ENCODE measurements around the gene PIM2.
A peak's percentile ranks its signal among the peaks of the same experiment; 100 is the strongest.
"Not testable (repeated sequence)": the region's sequence is repeated elsewhere in the genome, so short reads cannot be mapped to it uniquely, and the experiment has no call there.

PIM2 gene

GRCh38 chrX:48905090-48905790, 13.6 kb downstream of the PIM2 start:
- no peak for DNase-seq (ENCODE audit: low read depth)

DNA sequence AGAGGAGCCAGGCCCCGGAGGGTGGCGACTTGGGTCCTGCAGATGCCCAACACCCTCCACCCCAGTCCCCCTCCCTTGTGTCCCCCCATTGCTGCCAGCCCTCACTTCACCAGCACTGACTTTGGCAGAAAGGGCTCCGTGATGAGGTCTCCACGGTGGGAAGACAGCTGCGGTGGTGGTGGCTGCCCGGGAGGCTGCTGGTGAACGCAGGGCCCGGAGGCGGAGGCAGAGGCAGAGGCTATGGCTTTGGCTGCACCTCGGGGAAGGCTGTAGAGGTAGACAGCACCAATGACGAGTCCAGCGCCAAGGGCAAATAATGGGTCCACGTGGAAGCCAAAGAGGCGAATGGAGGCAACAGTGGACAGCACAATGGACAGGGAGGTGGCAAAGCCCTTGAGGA, 14.2 kb downstream of the PIM2 start:
- DNase-seq (ENCODE audit: low read depth): no peak

- DNase-seq (ENCODE audit: low read depth): no peak
These were observed 14.6 kb downstream of the PIM2 start for GRCh38 chrX:48904180-48904579.

- DNase-seq (ENCODE audit: low read depth): no peak
These were observed 15.5 kb downstream of the PIM2 start for GRCh38 chrX:48903290-48903689.

- no peak for DNase-seq (ENCODE audit: low read depth)
These were observed 16.0 kb downstream of the PIM2 start for GRCh38 chrX:48902776-48903175.

DNA sequence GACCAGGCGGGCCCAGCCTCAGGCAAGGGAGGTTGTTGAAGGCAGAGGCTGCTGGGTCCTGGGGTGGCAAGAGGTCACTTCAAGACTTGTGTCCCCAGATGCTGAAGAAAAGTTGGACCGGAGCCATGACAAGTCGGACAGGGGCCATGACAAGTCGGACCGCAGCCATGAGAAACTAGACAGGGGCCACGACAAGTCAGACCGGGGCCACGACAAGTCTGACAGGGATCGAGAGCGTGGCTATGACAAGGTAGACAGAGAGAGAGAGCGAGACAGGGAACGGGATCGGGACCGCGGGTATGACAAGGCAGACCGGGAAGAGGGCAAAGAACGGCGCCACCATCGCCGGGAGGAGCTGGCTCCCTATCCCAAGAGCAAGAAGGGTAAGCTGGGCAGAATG, 16.7 kb downstream of the PIM2 start:
- DNase-seq (ENCODE audit: low read depth): no peak

DNA sequence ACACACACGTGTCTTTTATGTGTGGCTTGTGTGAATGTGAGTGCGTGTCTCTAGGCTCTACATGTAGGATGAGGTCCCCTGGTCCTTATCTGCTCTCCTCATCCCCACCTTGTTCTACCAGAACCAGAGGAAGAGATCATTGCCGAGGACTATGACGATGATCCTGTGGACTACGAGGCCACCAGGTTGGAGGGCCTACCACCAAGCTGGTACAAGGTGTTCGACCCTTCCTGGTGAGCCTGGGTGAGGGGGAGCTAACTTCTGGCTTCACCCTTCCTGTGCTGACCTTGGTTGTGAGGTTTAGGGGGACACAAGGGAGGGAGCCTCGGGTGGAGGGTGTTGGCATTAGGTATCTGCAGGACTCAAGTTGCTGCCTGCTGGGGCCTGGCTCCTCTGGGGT, 17.8 kb downstream of the PIM2 start:
- no peak for DNase-seq (ENCODE audit: low read depth)

DNA sequence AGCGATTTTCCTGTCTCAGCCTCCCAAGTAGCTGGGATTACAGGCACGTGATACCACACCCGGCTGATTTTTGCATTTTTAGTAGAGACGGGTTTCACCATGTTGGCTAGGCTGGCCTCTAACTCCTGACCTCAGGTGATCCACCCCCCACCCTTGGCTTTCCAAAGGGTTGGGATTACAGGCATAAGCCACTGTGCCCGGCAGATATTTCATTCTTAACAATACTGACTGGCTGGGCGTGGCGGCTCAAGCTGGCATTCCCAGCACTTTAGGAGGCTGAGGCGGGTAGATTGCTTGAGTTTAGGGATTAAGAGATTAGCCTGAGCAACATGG, 19.8 kb downstream of the PIM2 start:
- no peak for DNase-seq (ENCODE audit: low read depth)

DNA sequence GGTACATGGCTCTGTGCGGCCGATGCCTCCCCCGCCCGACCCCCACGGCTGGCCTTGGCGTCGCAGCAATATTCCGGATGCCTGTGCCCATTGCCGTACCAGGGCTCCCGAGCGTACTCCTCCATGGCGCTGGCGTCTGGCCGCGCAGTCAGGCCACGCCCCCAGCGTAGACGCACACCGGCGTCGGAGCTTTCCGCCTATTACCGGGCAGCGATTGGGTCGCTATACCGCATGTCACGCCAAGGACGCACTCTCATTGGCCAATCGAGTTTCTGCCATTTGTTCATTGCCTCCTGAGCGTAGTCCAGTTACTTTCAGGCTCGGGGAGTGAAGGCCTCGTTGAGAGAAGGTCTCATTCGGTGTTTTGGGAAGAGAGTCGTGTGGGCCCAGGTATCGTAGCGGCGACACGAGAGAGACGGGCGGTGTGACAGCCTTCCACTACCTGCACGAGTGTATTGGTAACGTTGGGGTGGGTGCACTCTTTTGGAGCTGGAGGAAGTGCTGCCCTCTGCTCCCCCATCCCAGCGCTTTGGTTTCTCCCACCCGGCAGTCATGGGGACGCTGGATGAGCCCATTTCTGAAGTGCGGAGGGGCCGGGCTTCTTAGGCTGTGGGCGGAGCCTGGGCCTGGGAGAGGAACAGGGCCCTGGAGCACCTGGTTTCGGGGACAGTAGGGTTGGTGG, 21.1 kb downstream of the PIM2 start, which contains the start of the genes PQBP1 and TIMM17B:
PQBP1 (plus strand) TSS at position 306 of the 682 bp plus-strand sequence. CDS start 580 bp downstream, outside the sequence.
TIMM17B (minus strand) TSS at position 144 of the 682 bp plus-strand sequence; CDS start at position 125, 19 bp downstream.
- peak; percentile 91 for DNase-seq (ENCODE audit: low read depth)

DNA sequence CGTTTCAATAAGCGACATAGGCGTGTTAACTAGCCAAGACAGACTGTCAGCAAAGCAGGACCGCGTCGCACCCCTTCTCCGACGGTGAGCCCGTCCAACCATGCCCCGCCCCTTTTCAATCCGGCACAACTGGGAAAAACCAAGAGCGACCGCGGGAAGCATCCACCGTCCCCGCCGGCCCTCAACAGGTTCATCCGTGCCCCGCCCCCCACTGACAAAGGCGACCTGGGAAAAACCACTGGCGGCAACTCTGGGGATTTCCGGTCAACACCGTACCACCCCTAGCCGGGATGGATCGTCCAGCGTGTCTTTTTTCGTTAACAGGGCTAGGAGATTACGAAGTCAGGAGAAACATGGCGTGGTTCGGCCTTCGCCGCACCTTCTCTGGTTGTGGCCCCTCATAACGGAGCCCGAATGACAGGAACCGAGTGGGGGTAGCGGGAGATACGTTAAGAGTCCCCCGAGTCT, 21.6 kb downstream of the PIM2 start:
- DNase-seq (ENCODE audit: low read depth): no peak

- DNase-seq (ENCODE audit: low read depth): no peak
These were observed 22.2 kb downstream of the PIM2 start for GRCh38 chrX:48896611-48897011.

DNA sequence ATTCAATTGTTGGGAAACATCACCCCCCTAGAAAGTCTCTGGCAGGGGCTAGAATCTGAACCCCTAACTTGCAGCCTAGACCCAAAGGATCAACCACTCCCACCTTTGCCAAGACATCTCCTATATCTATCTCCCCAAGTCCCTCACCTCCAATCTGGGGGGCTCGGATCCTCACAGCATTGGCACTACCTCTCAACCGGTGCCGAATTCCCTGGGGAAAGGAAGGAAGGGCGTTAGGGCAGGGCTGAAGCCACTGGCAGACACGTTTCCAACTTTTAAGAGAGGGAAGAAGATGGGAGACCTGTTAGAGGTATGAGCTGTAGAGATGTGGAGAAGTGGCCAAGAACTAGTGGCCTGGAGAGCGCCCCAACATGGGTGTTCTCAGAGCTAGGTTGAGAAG, 23.9 kb downstream of the PIM2 start:
- no peak for DNase-seq (ENCODE audit: low read depth)

- no peak for DNase-seq (ENCODE audit: low read depth)
These were observed 25.1 kb downstream of the PIM2 start for GRCh38 chrX:48893556-48894348.

DNA sequence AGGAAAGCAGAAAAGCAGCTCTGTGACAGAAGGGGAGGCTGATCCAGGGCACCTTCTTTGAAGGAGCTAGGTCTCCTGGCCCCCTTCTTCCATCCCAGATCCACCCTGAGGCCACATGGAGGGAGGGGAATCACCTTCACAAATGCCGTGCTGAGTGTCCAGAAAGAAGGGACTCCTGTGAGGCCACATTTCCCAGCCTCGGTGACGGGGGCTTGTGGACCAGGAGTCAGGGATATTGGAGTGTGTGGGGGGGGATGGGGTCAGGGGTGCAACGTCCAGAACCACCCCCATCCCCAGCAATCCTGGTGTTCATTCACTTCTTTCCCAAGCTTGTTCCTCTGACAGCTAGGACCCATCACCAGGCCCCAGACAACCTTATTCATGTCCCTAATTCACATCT, 25.9 kb downstream of the PIM2 start:
- no peak for DNase-seq (ENCODE audit: low read depth)

DNA sequence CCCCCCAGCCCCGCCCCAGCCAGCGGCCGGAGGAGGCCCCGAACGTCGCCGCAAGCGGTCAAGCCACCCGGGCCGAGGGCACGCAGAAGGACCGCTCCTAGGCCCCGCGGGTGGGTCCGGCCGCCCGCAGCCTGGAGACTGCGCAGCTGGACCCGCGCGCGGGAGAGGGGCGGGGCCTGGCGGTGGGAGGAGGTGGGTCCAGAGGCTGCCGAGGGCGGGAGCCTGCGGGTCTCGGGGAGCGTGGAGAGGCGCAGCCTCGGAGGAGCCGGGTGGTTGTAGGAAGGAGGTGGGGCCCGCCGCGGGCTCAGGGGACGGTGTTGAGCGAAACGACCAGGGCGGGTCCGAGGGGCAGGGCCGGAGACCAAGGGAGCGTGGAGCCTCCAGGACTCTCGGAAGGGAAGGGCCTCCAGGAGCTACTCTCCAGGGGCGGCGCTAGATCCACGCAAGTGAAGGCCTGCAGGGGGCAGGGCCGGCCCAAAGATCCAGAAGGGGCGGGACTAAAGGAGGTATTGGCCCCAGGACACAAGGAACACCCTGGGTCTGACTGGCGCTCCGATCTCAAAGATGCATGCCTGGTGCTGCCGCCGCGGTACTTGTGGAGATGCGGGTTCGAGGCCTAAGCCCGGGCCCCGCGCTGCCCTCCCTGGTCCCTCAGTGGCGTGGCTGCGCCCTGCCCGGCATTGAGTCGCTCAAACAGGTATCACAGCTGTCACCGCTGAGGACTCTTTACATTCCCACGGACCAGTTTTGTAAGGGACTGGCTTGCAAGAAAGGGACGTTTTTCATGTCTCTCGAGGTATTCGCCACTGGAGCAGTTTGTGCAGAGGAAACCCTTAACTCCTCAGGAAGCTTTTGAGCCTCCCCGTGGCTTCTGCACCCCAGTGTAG, 27.2 kb downstream of the PIM2 start:
- peak; percentile 63 for DNase-seq (ENCODE audit: low read depth)

GRCh38 chrX:48890934-48891401, 27.9 kb downstream of the PIM2 start:
- DNase-seq (ENCODE audit: low read depth): no peak

- DNase-seq (ENCODE audit: low read depth): no peak
These were observed 28.4 kb downstream of the PIM2 start for GRCh38 chrX:48890296-48890925.

GRCh38 chrX:48886586-48886985, 32.2 kb downstream of the PIM2 start:
- DNase-seq (ENCODE audit: low read depth): not testable (repeated sequence)

DNA sequence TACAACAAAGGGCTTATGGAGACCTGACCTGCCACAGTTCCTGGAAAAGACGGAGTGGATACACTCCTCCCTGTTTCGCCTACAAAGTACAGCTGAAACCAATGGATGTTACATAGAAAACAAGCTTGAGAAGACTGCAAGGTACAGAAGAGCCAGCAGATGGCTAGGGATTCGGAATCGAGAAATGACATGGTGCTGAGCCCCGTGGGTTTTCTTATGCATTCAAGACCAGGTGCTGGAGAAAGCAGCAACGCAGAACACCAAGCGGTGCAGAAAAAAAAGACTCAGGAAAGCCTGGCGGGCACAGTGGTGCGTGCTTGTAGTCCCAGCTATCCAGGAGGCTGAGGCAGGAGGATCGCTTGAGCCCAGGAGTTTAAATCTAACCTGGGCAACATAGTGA, 35.1 kb downstream of the PIM2 start:
- no peak for DNase-seq (ENCODE audit: low read depth)

DNA sequence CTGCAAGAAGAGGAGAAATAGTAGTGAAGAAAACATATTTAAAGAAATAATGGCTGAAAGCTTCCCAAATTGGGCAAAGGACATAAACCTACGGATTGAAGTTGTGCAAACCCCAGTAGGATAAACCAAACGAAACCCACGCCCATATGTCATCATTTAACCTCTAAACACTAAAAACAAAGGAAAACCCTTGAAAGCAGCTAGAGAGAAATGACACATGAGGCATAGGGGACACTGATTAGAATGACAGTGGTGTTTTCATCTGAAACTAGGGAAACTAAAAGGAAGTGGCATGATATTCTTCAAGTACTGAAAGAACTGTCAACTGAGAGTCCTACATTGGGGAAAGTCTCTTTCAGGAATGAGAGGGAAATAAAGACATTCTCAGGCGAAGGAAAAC, 41.9 kb downstream of the PIM2 start:
- not testable (repeated sequence) for DNase-seq (ENCODE audit: low read depth)

DNA sequence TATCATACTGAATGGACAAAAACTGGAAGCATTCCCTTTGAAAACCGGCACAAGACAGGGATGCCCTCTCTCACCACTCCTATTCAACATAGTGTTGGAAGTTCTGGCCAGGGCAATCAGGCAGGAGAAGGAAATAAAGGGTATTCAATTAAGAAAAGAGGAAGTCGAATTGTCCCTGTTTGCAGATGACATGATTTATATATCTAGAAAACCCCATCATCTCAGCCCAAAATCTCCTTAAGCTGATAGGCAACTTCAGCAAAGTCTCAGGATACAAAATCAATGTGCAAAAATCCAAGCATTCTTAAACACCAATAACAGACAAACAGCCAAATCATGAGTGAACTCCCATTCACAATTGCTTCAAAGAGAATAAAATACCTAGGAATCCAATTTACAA, 46.8 kb downstream of the PIM2 start:
- DNase-seq (ENCODE audit: low read depth): not testable (repeated sequence)

Data from GM04504 (cell line).